AG04450 (cell line): ENCODE data around the gene CLIC2. TPM values are rescaled to one million over a fixed set of nuclear protein-coding genes. Genes with fewer than 3 reads are reported as not detected.
"Not testable (repeated sequence)": the region's sequence is repeated elsewhere in the genome, so short reads cannot be mapped to it uniquely, and the experiment has no call there.

Experiments used
- CTCF ChIA-PET: fragments of 300-600, 350-600 bp; formaldehyde crosslinking; extraction: SDS; loops from one replicate; lab custom pipeline; 2022; ENCODE audit warnings: antibody characterized with exemption, inconsistent platforms; lab: Charles Lee
- POLR2A ChIA-PET: fragments of 350-600 bp; formaldehyde crosslinking; extraction: SDS; loops from one replicate; lab custom pipeline; 2021; ENCODE audit warnings: antibody characterized with exemption, inconsistent platforms; lab: Yijun Ruan, JAX
- DNase-seq: peaks from one replicate; pipeline ENCODE4 v3.0.0-alpha.2; 2011; ENCODE audit warnings: low read depth, low spot score
- H3K27ac ChIP-seq: one replicate; pipeline ENCODE4 v1.5.1; 2012; ENCODE audit warnings: low read depth, low read length, control low read depth
- H3K27me3 ChIP-seq: one replicate; pipeline ENCODE4 v1.6.0; 2012; ENCODE audit warnings: low read length; ENCODE audit not compliant: control insufficient read depth, insufficient read depth
- H3K4me3 ChIP-seq: 2 replicates; pipeline ENCODE4 v1.5.1; 2011; ENCODE audit warnings: mild to moderate bottlenecking, low read depth, low read length, control low read depth
- H3K9me3 ChIP-seq: 2 replicates; pipeline ENCODE4 v1.5.1; 2012; ENCODE audit warnings: low read length; ENCODE audit not compliant: control insufficient read depth, insufficient read depth
- polyA minus RNA-seq: library from RNA; depleted of rRNA, polyadenylated mRNA; stranded (reverse); fragments of >200 nt; gene quantifications from 2 replicates; pipeline ENCODE4 v1.2.3, GENCODE V29; 2011; rRNA and poly(A)+ RNA removed
- polyA plus RNA-seq: library from polyadenylated mRNA; depleted of rRNA; stranded (reverse); fragments of >200 nt; gene quantifications from 2 replicates; pipeline ENCODE4 v1.2.3, GENCODE V29; 2011; rRNA removed
- TF ChIP-seq, protein P1 (sequence below): IDR thresholded peaks from 2 replicates; pipeline ENCODE4 v1.5.1; 2011; ENCODE audit warnings: low read depth, low read length, control low read depth, inconsistent platforms

The CLIC2 gene
- 0.55 and 1.2 TPM in 2 replicates for polyA plus RNA-seq
- 0.55 and 1.1 TPM in 2 replicates for polyA minus RNA-seq

DNA sequence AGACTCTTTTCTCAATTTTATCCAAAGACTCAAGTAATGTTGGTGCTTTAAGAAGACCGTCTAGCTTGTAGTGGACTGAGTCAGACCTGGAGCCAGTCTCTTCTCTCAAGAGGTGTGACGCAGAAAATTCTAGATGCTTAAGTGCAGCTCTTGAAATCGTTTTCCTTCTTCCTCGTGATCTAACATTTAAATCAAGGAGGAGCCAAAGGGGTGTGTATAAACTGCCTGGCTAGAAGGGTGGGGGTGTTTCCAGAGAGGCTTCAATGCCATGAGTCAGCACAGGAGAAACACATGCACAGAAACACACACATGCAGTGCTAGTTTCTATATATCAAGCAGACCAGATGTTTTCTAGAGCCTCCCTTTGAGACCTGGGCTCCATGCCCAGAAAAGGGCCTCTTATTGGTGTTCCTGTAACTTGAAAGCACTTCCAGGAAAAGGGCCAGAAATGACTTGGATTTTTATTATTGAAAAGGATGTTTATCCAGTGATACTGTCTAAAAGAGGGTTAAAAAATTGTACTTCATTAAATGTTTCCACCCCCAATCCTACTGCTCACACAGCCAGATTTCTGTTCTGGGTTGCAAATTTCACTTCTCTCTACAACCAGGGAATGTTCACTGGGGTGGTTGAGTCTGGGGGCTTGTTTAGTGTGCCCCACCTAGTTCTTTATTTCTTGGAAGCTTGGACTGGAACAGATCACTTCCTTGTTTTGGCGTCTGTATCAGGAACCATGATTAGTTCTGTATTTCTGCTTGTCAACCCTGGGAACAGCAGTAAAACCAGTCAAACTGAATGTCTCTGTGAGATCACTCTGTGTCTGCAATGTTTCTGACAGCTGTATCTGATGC, at the start of gene CLIC2:
Gene CLIC2, minus strand, starts transcription at position 129 of the 851 bp plus-strand sequence. CDS start 187 bp downstream, outside the sequence.
- peak; percentile 59 for DNase-seq

GRCh38 chrX:155382529-155382967, 48.1 kb upstream of the CLIC2 start:
- DNase-seq, H3K27ac ChIP-seq, POLR2A ChIA-PET, CTCF ChIA-PET, H3K27me3 ChIP-seq, H3K9me3 ChIP-seq, H3K4me3 ChIP-seq: not testable (repeated sequence)

More for the DNA sequence above, at the start of gene CLIC2:
- ChIA-PET CTCF (no interaction called here), POLR2A (no interaction called here)
- Histone ChIP-seq H3K4me3 (no peak within 1 kb of the TSS), H3K27ac (peak within 1 kb of the TSS; percentile 39), H3K9me3 (no peaks in the 10 kb centered on the region), H3K27me3 (no peaks in the 10 kb centered on the region)
- TF ChIP-seq, protein P1, sequence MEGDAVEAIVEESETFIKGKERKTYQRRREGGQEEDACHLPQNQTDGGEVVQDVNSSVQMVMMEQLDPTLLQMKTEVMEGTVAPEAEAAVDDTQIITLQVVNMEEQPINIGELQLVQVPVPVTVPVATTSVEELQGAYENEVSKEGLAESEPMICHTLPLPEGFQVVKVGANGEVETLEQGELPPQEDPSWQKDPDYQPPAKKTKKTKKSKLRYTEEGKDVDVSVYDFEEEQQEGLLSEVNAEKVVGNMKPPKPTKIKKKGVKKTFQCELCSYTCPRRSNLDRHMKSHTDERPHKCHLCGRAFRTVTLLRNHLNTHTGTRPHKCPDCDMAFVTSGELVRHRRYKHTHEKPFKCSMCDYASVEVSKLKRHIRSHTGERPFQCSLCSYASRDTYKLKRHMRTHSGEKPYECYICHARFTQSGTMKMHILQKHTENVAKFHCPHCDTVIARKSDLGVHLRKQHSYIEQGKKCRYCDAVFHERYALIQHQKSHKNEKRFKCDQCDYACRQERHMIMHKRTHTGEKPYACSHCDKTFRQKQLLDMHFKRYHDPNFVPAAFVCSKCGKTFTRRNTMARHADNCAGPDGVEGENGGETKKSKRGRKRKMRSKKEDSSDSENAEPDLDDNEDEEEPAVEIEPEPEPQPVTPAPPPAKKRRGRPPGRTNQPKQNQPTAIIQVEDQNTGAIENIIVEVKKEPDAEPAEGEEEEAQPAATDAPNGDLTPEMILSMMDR, result no peak

DNA sequence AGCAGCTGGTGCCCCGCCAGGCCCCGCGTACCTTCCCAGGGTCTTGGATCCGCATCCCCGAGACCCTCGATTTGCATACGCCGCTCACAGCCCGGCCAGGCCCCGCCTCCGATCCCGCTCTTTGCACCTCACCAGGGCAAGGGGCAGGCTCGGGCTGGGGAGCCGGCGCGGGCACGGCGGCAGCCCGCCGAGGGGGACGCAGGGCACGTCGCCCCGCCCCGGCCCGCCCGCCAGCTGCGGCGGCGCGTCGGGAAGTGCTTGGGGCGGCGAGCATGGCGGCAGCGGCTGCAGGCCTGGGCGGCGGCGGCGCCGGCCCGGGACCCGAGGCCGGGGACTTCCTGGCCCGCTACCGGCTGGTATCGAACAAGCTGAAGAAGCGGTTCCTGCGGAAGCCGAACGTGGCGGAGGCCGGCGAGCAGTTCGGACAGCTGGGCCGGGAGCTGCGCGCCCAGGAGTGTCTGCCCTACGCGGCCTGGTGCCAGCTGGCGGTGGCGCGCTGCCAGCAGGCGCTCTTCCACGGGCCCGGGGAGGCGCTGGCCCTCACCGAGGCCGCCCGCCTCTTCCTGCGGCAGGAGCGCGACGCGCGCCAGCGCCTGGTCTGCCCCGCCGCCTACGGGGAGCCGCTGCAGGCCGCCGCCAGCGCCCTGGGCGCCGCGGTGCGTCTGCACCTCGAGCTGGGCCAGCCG, 47.6 kb upstream of the CLIC2 start, which contains the start of gene F8A2:
Gene F8A2, plus strand, starts transcription at position 253 of the 686 bp plus-strand sequence. Its CDS starts 20 bp downstream, at position 273.
- CTCF ChIA-PET, POLR2A ChIA-PET: not testable (repeated sequence)

GRCh38 chrX:155379802-155380201, 45.4 kb upstream of the CLIC2 start:
- H3K27me3 ChIP-seq, POLR2A ChIA-PET, CTCF ChIA-PET, DNase-seq, H3K4me3 ChIP-seq, H3K27ac ChIP-seq, H3K9me3 ChIP-seq: not testable (repeated sequence)

More for the DNA sequence above, 47.6 kb upstream of the CLIC2 start, which contains the start of gene F8A2:
- not testable (repeated sequence) for H3K27me3 ChIP-seq, H3K27ac ChIP-seq, H3K4me3 ChIP-seq, DNase-seq, H3K9me3 ChIP-seq

DNA sequence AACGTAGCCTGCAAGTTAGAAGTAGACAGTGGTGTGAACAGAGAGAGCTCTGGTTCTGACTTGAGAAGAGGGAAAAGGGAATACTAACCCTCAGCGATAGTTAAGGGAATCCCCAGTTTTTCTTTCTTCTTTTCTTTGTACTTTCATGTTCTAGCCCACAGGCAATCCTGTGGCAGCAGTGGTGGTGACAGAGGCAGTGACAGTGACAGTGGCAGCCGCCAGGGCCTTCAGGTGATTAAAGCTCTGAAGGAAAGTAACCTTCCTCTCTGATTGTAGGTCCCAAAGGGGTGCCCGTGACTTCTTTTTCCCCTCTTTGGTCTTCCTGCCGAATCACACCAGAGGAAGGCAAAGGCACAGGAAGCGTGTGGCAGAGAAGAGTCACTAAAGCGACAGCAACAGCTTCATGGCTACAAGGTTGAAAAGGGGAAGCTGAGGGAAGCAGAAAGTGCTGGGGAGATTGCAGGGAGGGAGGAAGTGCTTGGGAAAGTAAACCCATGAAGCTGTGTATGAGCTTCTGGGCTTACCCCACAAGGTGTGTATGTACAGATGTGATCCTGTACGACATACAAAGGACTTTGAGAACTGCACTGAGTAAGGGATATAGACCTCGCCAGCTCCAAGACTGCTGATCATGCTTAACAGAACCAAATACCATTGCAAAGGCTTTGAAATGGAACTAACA, 39.5 kb upstream of the CLIC2 start:
- H3K27me3 ChIP-seq, CTCF ChIA-PET, H3K9me3 ChIP-seq, H3K27ac ChIP-seq, H3K4me3 ChIP-seq, POLR2A ChIA-PET, DNase-seq: not testable (repeated sequence)

DNA sequence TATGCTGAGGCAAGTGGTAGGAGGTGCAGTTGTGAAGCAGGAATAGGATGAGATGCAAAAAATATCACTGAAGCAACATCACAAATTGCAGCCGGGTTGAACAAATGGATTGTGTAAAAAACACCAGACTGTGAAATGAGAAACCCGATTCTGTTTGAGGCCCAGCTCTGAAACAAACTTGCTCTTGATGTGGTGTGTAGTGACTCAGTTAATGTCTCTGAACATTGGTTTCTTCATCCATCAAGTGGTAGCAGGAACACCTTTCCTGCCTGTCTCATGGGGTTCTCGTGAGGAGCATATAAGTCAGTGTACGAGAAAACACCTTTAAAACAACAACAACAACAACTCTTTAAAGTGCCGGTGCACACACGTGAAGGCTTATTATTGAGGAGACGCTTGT, 29.3 kb upstream of the CLIC2 start:
- CTCF ChIA-PET, H3K27me3 ChIP-seq, H3K9me3 ChIP-seq, H3K27ac ChIP-seq, POLR2A ChIA-PET, DNase-seq, H3K4me3 ChIP-seq: not testable (repeated sequence)

- H3K27me3 ChIP-seq, CTCF ChIA-PET, H3K9me3 ChIP-seq, H3K27ac ChIP-seq, DNase-seq, H3K4me3 ChIP-seq, POLR2A ChIA-PET: not testable (repeated sequence)
Measured at GRCh38 chrX:155349448-155349847, 15.0 kb upstream of the CLIC2 start.

GRCh38 chrX:155345689-155346088, 11.3 kb upstream of the CLIC2 start:
- H3K4me3 ChIP-seq, POLR2A ChIA-PET, H3K27ac ChIP-seq, H3K27me3 ChIP-seq, DNase-seq, CTCF ChIA-PET, H3K9me3 ChIP-seq: not testable (repeated sequence)

GRCh38 chrX:155335337-155335712, 911 bp upstream of the CLIC2 start:
- H3K27me3 ChIP-seq, POLR2A ChIA-PET, H3K27ac ChIP-seq, CTCF ChIA-PET, H3K4me3 ChIP-seq, DNase-seq, H3K9me3 ChIP-seq: not testable (repeated sequence)
